NCI-H524 treated with DMSO at 0.1 percent for 48 hours (cell line): ENCODE results near the gene TMA7.

ENCODE experiments used
- DNase-seq: peaks from one replicate; lab custom pipeline; 2025; lab: John Stamatoyannopoulos, UW

Gene TMA7

DNA sequence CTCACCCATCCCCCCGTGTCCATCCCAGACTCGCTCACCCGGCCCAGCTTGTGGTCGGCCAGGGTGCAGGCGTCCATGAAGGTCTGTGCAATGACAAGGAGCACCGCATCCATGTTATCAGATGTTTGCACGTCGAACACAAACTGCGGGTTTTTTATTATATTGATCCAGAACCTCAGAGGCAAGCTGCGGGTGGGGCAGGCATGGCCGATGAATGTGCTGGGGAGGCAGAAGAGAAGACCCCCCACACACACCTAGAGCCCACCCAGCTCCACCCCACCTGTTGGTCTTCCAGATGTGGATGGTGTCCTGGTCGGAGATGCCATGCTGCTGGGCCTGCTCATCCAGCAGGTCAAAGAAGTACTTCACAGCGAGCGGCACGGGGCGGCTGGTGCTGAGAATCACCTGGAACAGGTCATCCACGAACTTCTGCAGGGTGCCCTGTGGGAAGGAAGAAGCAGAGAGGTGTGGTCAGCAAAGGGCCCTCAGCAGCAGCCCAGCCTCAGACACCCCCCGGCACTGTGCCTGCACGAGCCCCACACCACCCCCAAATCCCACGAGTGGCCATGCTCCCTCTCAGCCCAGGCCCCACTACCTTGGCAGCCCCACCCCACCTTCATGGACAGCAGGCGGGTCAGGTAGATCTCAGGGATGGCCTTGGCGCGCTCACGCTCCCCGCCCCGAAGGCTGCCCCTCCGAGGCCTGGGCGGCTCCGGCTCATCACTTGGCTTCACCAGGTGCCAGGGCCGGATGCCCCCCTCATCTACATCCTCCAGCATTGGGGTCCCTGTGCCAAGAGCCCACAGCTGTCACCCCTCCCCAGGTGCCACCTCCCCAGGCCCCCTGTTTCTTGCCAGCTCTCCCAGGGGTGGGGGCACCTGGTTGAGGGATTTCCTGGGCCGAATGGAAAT, 30.5 kb upstream of the TMA7 start:
- DNase-seq = no peak

DNA sequence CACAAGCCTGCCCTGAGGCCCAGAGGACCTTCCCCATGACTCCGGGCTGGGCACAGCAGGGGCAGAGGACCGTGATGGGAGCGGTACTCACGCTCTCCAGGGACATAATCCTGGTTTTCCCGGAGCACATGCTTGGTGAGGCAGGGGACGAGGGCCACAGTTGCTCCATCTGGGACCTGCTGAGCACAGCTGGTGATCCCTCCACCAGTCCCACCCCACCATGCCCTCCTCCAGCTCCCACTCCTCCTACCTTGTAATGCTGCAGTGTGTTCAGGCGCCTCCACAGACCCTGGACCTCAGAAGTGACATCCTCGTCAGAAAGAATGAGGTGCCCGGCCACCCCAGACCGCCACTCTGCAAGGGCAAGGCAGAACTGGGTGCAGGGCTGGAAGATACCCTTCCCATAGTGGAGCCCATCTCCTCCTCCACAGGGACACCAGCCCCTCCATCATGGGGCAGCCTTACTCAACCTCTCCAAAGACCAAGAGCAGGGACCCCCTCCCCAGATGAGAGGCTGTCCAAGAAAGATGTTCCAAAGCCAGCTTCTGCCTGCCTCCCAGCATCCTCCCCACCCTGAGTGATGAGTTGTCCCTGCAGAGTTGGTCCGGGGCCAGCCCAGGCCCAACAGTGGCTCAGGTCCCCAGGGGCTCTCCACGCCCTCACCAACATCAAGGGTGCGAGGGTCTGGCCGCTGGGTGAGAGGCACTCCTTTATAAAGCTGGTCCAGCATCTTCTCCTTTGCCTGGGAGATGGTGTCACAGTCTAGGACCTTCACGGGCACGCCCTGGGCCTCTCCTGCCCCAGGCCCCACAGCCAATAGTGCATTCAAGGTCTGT, 29.6 kb upstream of the TMA7 start:
- no peak for DNase-seq

DNA sequence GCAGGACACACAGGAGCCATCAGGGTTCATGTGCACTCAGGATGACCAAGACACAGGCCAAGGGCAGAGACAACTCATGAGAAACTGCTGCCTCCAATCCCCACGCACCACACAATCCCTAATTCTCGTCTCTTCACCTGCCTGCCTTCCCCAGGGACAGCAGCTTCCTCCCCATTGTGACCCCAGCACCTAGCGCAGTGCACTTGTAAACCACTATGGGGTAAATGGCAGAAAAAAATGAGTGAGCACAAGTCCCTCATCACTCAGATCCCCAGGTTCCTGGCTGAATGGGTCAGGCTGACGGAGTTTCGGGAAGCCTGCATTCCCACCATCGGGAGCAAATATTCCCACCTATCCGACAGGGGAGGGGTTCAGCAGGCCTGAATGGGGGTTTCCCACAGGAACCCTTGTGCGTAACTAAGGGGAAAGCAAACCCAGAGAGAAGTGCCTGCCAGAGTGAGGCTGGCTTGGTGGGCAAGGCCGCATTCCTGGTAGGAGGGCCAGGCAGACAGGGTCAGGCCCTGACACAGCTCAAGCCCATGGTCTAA, 28.9 kb upstream of the TMA7 start:
- DNase-seq = no peak

DNA sequence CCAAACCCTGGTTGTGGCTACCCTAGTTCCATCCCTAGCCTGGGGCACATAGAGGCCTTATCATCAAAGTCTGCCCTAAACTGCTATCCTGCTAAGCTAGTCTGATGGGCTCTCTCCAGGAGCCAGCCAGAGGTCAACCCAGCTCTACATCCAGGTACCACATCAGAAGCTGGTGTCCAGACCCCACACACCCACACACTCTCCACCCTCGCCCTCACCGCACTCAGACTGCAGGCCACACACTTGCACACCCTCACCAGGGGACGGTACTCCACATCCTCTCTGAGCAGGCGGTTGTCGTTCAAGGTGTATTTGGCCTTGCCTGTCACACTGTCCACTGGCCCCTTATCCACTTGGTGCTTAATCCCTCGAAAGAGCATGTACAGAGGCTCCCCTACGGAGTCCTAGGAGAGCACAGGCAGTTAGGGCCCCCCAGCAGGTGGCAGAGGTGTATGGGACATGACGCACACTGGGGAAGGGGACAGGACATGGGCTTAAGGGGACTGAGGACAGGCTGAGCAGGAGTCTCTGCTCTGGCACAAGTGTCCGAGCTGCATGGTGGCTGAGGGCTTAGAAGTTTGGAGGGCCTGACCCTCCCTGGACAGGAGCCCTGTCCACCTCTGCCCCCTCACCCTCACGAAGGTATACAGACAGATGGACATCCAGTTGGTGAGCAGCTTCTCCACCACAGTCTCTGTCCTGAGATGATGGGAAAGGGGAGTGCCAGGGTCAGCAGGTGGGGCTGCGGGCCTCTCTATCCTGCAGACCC, 28.3 kb upstream of the TMA7 start:
- DNase-seq = no peak

DNA sequence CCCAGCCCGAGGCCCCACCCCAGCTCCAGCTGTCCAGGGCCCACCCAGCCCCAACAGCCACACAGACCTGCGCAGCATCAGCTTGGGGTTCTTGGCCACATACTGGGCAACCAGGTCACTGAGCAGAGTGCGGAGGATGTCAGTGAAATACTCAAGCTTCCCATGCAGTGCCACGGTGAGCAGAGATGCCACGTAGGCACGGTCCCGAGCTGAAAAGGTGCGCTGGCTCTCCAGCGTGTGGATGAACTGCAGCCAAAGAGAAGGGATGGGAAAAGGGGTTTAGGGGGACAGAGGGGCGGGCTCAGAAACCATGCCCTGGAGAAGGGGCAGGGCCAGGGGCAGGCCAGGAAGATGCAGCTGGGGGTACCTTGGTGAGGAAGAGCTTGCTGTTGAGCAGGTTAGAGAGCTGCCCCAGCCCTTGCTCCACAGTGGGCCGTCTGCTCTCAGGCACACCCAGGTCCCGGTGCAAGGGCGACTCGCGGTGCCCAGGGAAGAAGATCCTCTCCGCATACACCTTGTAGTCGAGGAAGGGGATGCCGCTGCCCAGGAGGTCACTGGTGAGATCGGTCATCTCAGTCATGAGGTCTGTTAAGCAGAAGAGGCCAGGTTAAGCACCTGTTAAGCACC, 27.6 kb upstream of the TMA7 start:
- DNase-seq = no peak

DNA sequence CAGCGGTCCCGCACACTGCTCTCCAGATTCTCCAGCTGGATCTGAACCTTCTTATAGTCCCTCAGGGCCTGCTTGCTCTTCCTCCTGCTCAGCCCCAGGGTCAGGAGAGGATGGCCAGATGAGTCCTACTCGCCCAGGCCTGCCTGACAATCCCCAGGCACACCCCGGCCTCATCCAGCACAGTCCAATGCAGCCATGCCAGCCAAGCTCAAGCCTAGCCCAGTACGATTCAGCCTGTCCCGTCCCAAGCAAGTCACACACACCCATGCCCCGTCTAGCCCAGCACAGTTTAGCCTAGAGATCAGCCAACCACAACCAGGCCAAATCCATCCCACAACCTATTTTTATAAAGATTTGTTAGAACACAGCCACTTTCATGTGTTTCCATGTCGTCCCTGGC, 27.0 kb upstream of the TMA7 start:
- DNase-seq = no peak

DNA sequence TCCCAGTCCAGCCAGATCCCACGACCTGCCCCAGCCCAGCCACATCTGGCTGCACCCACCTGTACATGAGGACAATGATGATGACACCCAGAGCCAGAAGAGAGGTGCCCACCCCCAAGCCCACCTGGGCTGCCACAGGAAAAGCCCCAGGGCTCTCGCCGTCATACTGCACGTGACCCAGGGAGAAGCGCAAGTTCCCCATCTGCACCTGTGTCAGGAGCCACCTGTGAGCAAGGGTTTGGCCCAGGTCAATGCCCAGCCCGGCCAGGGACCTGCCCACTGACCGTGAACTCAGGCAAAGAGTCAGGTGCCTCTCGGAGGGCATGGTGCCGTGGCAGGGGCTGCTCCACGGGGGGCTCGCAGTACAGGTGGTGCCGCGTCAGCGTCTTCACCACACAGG, 26.4 kb upstream of the TMA7 start:
- no peak for DNase-seq

DNA sequence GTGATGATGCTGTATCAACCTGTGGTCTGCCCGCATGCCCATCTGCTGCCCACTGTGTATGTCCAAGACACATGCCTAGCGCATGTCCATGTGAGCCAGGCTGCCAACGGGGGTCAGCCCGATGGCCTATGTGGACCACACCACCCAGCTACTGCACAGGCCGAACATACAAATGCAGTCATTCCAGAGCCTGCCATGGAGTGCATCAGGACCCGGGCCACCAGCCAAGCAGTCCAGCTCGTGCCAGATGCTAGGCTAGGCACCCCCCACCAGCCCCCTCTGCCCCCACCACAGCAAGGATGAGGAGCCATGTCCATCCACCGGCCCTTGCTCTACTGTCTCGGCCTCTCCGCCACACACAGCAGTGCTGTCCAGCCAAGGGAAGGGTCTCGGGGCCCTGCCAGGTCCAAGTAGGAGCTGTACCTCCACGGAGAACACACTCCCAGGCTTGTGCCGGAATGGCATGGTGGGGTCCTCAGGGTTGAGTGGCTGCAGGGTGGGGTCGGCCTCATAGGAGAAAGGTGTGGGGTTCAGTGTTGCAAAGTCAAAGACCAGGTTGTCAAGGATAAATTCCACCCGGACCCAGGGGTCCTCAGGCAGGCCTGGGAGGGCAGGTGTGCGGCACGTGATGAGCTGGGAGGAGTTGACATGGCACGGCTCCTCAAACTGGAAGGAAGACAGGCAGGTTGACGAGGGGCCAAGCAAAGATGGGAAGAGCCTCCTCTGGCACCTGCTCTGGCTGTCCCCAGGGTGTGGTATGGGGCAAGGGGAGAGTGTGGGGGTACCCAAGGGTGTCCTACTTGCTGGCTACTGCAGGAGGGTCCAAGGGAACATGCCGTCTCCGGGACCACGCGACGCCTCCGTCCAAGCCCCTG, 25.4 kb upstream of the TMA7 start:
- no peak for DNase-seq

DNA sequence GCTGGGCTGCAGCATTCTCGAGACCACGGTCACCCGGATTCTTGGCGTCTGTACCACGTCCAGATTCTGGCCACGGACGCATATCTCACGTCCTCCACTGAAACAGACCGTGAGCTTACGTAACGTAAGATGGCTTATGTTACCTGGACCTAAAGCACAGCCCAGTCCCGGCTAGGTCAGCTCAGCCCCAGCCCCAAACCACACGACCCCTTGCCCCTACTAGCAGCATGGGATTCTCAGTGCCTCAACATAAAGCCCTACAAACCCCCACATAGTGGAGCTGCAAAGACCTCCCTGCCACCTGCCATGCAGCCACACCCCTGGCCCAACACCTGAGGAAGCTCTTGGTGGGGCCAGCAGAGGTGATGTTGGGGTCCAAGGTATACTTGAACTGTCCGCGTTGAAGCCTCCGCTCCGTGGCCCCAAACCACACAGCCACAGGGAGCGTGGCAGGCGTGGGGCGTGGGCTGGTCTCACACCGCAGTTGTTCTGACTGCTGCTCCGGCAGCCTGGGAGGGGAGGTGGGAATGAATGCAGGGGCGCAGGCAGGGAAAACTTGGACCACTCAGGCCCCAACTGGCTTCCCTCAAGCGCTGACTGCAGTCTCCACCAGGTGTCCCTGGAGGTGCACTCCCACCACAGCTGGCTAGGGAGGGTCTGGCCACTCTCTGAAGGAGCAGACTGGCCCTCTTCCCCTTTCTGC, 24.7 kb upstream of the TMA7 start:
- DNase-seq = no peak

DNA sequence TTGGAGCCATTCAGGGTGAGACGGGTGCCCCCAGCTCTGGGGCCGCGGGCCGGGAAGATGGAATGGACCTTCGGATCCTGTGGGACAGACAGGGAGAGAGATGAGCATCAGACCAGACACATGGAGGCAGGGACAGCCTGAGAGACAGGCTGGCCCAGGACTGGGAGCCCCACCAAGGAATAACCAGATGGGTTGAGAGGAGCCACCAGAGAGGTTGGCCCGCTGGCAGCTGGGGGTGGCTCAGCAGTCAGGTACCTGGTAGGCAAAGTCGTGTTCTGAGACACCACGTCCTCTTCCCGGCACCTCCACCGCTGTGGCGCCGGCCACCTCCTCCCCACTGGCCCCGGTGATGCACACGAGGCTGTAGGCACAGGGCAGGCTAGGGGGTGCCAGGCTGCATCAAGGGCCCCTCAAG, 24.0 kb upstream of the TMA7 start:
- DNase-seq = no peak

DNA sequence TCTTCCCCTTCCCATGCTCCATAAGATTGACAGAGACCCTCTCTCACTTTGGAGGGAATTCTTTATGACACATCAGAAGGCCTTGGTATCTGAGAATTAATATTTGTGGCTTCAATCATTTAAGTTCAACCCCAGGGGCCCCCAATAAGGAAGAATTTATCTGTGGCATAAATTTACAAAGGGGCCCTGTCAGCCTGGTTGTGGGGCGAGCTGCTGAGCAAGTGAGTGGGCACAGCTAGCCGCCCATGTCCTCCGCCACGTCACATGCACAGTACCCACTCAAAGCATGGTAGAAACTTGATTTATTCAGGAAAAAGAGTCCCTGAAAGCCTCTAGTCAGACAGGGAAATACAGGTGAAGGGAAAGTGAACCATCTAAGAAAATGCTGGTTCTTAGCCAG, 23.5 kb upstream of the TMA7 start:
- no peak for DNase-seq

DNA sequence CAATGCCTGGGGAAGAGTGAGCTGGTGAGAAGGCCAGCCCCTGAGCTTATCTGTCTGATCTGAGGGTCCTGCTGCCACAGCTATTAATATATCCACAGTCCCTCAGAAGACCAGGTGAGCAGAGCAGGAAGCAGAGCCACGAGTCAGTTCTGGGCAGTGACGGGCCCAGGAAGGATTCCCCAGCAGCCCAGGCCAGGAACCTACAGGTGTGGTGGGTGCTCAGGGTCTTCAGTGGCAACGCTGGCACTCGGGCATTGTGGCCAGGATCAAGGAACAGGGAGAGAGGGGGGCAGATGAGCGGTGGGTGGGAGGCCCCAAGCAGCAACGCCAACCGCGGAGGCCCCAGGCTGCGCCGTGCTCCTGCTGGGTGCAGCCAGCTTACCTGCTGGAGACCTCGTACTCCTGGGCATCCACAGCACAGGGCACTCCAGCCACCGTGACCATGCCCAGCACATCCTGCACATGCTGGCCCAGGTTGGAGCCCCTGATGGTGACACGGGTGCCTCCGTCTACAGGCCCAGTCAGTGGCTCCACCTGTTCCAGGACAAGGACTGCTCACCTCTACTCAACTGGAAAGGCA, 22.4 kb upstream of the TMA7 start:
- DNase-seq = no peak

DNA sequence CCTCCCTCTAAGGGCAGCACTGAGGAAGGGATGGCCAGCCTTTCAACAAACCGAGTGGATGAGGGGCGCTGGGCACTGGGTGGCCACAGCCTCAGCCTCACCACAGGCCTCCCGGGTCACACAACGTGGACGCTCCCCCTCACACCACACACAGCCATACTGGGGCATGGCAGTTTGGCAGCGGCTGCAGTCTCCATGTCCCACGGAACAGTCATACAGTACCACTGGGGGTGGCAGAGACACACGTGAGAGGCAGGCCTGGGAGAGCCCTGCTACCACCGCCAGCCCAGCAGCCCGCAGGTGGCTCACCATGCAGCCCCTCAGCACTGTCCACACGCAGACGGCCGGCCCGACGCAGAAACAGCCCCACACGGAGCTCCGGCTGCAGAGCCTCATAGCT, 21.9 kb upstream of the TMA7 start:
- DNase-seq = no peak

DNA sequence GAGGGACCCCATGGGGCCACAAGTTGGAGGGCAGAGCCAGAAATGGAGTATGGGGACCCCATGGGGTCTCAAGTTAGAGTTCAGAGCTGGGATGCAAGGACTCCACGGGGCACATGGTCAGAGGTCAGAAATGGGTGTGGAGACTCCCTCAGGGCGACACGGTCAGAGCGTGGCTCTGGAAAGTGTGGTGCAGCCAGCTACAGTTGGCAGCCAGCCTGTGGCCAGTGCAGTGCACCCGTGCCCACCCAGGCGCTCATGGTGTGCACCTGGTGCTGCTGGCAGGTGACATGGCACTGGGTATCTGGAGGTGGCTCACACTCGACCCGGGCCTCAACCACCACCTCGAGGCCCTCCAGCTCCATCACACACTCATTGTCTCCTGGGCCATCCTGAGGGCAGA, 21.4 kb upstream of the TMA7 start:
- no peak for DNase-seq

DNA sequence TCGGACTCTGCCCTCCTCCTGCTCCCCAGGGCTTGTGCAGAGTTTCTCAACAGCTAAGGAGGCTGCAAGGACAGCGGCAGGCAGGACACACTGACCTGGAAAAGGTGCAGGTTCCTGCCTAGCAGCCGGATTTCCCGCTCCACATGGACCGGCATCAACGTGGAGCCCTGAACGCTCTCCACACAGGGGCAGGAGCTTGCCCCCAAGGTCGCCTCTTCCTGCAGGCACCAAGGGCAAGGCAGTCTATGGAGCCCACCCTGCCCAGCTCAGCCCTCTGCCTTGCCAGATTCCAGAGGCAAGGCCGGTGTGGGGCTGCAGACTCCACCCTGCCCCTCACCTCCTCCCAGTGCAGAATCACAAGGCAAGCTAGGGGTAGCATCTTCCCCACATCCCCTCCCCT, 20.9 kb upstream of the TMA7 start:
- DNase-seq = no peak

DNA sequence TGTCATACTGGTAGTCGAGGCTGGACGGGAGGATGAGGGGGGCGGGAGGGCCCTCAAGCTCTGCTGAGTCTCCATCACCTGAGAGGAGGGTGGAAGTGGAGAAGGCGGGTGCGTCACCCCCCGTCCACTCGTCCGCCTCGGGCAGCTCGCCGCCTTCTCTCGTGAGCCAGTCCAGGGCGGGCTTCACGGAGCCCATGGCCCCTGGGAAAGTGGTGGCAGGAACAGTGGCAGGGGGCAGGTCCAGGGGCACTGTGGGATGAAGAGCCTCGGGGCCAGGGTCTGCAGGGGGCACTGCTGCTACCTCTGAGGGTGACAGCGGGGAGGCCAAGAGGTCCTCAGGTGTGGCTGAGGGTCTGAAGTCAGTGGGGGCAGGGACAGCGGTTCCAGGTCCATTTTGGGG, 20.5 kb upstream of the TMA7 start:
- no peak for DNase-seq

DNA sequence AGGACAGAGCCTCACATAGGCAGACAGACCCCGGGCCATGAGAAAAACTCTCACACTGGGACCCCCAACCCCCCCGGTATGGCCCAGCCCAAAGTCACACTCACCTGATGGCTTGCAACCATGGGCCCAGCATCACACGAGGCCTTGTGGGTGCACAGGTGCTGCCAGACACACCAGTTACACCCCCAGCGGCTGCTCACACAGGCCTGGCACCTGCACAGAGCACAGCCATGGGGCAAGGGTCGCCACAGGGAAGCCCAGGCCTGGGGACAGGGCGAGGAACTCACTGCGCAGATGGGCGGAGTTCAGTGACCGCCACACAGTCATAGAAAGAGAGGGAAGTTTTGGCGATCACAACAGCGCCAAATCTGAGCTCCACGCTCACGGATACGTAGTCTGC, 19.5 kb upstream of the TMA7 start:
- no peak for DNase-seq

DNA sequence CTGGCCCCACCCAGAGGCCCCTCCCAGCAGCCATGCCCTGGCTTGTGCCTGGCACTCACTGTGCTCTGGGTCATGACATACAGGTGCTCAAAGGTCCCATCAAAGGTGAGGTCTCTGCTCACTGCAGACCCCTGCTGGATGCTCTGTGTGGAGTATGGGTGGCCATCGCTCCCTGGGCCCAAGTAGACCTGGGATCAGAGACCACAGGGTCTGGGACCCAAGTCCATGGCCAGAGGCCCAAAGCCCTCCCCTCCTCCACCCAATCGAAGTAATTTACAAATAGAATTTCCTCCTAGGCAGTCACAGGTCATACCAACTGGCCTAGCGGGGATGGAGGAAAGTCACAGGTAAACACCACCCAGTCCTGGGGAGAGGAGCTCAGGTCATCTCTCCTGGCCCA, 17.8 kb upstream of the TMA7 start:
- no peak for DNase-seq

DNA sequence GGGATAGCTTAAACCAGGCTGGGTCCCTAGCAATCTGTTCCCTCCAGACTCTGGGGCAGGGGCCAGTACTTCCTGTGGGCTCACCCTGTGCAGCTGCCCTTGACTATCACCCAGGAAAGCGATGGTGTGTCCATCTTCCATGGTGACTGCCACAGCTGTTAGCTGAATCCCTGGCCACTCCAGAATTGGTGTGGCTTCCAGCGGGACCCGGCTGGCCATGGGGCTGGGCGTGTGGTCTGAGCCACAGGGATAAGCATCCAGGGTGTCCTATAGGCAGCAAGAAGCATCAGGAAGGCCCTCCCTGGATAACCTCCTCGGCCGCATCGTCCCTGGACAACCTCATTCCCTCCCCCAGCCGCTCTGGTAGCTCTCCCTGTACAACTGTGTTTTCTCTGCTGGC, 17.4 kb upstream of the TMA7 start:
- DNase-seq = no peak
